ENCODE results near the gene TRAPPC8. TPM values are rescaled to one million over a fixed set of nuclear protein-coding genes. Genes with fewer than 3 reads are reported as not detected.

Gene TRAPPC8
- total and polyA plus RNA-seq, 4 donors = 12.4 to 73.5 (median 35.8) TPM

DNA sequence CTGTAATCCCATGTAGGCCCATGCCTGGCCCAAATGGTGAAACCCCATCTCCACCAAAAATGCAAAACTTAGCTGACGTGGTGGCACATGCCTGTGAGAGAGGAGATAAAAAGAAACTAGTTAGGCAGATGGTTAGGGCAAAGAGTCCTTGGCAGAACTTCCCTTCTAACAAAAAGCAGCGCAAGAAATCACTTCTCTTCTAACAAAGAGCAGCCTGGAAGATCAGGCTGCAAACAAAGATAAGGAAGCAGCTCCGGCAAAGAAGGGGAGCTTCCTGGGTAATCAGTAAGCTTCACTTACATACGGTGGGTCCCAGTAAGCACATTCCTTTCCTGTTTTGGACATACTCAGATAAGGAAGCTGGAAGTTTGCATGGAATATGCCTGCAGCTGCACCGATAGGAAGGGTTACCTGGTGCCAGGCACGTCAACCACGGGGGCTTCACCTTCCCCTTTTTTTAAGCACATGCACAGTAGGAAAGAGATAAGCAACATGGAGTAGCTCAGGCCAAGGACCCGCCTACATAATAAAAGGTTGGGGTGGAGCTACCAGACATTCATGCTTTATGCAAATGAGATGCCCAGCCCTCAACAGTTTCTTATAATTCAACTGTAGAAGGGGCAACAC is 121.3 kb downstream of the TRAPPC8 start:
- WGBS, 2 donors = 20 to 32% methylated on average over 8 of the region's 8 CpGs
- no peaks in the 10 kb centered on the region for H3K36me3 ChIP-seq (ENCODE audit: control insufficient read depth in 4 of 4, insufficient read depth in 4 of 4, low read length in 4 of 4)
- ATAC-seq (ENCODE audit: insufficient read depth, low FRiP score) = no peak

DNA sequence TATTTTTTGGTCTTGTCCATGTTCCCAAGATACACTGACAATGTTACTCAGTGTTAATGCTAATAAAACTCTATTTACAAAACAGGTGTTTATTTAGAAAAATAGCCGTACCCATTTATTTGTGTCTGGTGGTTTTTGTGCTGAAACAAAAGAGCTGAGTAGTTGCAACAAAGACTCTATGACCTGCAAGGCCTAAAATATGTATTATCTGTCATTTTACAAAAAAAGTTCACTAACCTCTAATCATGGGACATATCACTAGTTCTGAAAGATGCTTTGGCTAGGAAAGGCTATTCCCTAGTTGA is 123.1 kb downstream of the TRAPPC8 start:
- H3K36me3 ChIP-seq (ENCODE audit: control insufficient read depth in 4 of 4, insufficient read depth in 4 of 4, low read length in 4 of 4) = no peaks in the 10 kb centered on the region
- H3K27me3 ChIP-seq (ENCODE audit: control insufficient read depth in 3 of 3, insufficient read depth in 3 of 3, low read length in 2 of 3) = no peaks in the 10 kb centered on the region
- WGBS, 2 donors = 86 to 96% methylated on average over 1 of the region's 1 CpG
- H3K4me1 ChIP-seq (ENCODE audit: control insufficient read depth in 5 of 5, insufficient read depth in 5 of 5, low read length in 5 of 5) = no peaks in the 10 kb centered on the region
- H3K9me3 ChIP-seq (ENCODE audit: control insufficient read depth in 4 of 4, insufficient read depth in 3 of 4, low read length in 3 of 4) = no peaks in the 10 kb centered on the region
- TF ChIP-seq, protein P1, sequence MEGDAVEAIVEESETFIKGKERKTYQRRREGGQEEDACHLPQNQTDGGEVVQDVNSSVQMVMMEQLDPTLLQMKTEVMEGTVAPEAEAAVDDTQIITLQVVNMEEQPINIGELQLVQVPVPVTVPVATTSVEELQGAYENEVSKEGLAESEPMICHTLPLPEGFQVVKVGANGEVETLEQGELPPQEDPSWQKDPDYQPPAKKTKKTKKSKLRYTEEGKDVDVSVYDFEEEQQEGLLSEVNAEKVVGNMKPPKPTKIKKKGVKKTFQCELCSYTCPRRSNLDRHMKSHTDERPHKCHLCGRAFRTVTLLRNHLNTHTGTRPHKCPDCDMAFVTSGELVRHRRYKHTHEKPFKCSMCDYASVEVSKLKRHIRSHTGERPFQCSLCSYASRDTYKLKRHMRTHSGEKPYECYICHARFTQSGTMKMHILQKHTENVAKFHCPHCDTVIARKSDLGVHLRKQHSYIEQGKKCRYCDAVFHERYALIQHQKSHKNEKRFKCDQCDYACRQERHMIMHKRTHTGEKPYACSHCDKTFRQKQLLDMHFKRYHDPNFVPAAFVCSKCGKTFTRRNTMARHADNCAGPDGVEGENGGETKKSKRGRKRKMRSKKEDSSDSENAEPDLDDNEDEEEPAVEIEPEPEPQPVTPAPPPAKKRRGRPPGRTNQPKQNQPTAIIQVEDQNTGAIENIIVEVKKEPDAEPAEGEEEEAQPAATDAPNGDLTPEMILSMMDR (IDR thresholded peaks at IDR 0.05; ENCODE audit: control extremely low read depth, extremely low read depth) = no peak
- H3K27ac ChIP-seq (ENCODE audit: low read depth in 1 of 2, low read length in 1 of 2) = no peak overlapping the region
- ATAC-seq (ENCODE audit: insufficient read depth, low FRiP score) = no peak
- no peak overlapping the region for H3K9ac ChIP-seq (ENCODE audit: insufficient read depth in 1 of 2, low read length in 2 of 2)
- no peak for DNase-seq
- no peak overlapping the region for H3K4me3 ChIP-seq

More for the DNA sequence above, 121.3 kb downstream of the TRAPPC8 start:
- Histone ChIP-seq H3K27ac (ENCODE audit: low read depth in 1 of 2, low read length in 1 of 2) (no peak overlapping the region), H3K27me3 (ENCODE audit: control insufficient read depth in 3 of 3, insufficient read depth in 3 of 3, low read length in 2 of 3) (no peaks in the 10 kb centered on the region), H3K9me3 (ENCODE audit: control insufficient read depth in 4 of 4, insufficient read depth in 3 of 4, low read length in 3 of 4) (no peaks in the 10 kb centered on the region), H3K9ac (ENCODE audit: insufficient read depth in 1 of 2, low read length in 2 of 2) (no peak overlapping the region), H3K4me1 (ENCODE audit: control insufficient read depth in 5 of 5, insufficient read depth in 5 of 5, low read length in 5 of 5) (no peaks in the 10 kb centered on the region), H3K4me3 (no peak overlapping the region)
- DNase-seq = peak in 2 of 3 donors; percentile 13 to 25
- TF ChIP-seq, protein P1 (IDR thresholded peaks at IDR 0.05; ENCODE audit: control extremely low read depth, extremely low read depth) = no peak

DNA sequence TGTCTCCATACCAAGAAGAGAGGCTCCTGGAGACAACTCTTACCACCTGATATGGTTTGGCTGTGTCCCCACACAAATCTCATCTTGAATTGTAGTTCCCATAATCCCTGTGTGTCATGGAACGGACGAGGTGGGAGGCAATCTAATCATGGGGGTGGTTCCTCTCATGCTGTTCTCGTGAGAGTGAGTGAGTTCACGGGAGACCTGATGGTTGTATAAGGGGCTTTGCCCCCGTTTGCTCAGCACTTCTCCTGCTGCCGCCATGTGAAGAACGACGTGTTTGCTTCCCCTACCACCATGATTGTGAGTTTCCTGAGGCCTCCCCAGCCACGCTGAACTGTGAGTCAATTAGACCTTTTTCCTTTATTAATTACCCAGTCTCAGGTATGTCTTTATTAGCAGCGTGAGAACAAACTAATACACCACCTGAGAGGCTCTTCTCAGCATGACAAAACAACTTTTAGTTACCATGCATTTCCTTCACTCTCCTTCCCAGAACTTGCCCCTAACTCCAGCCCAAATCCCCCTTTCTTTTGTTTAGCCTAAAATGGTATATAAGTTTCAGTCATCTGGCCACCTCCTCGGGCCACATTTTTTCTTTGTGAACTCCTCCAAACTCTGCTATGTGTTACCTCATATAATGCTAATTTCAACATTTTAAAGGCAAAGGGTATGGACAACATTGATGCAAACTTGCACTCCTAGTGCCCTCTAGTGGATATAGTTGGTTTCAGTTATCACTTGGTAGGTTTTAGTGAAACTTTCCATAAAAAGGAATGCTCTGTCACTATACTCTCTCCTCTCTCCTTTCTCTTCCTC is 123.6 kb downstream of the TRAPPC8 start:
- Histone ChIP-seq H3K27ac (ENCODE audit: low read depth in 1 of 2, low read length in 1 of 2) (no peak overlapping the region), H3K27me3 (ENCODE audit: control insufficient read depth in 3 of 3, insufficient read depth in 3 of 3, low read length in 2 of 3) (no peaks in the 10 kb centered on the region), H3K4me3 (no peak overlapping the region), H3K9me3 (ENCODE audit: control insufficient read depth in 4 of 4, insufficient read depth in 3 of 4, low read length in 3 of 4) (no peaks in the 10 kb centered on the region), H3K36me3 (ENCODE audit: control insufficient read depth in 4 of 4, insufficient read depth in 4 of 4, low read length in 4 of 4) (no peaks in the 10 kb centered on the region), H3K9ac (ENCODE audit: insufficient read depth in 1 of 2, low read length in 2 of 2) (no peak overlapping the region), H3K4me1 (ENCODE audit: control insufficient read depth in 5 of 5, insufficient read depth in 5 of 5, low read length in 5 of 5) (no peaks in the 10 kb centered on the region)
- WGBS, 2 donors = 58 to 67% methylated on average over 11 of the region's 11 CpGs
- ATAC-seq (ENCODE audit: insufficient read depth, low FRiP score) = no peak
- peak; percentile 21 to 79 (median 72) for DNase-seq
- TF ChIP-seq, protein P1 (IDR thresholded peaks at IDR 0.05; ENCODE audit: control extremely low read depth, extremely low read depth) = peak; percentile 33
